GM18868 (cell line): ENCODE data around the gene SELENON.

ENCODE experiments used
- ATAC-seq: cut with Tn5 transposase; IDR thresholded peaks from one replicate; pipeline ENCODE4 v1.9.1; 2021; ENCODE audit warnings: mild to moderate bottlenecking, moderate library complexity; ENCODE audit not compliant: unreplicated experiment

SELENON gene

GRCh38 chr1:25792115-25792514 is 7.9 kb upstream of the SELENON start:
- no peak for ATAC-seq

- ATAC-seq = no peak
Observed at GRCh38 chr1:25793585-25794170, 6.3 kb upstream of the SELENON start.

- ATAC-seq = no peak
Observed at GRCh38 chr1:25794325-25794724, 5.7 kb upstream of the SELENON start.

- no peak for ATAC-seq
Observed at GRCh38 chr1:25795211-25795610, 4.8 kb upstream of the SELENON start.

GRCh38 chr1:25795946-25796810 is 3.8 kb upstream of the SELENON start:
- ATAC-seq = no peak

- ATAC-seq = no peak
Observed at GRCh38 chr1:25796811-25797458, 3.1 kb upstream of the SELENON start.

- no peak for ATAC-seq
Observed at GRCh38 chr1:25797939-25798338, 2.1 kb upstream of the SELENON start.

- ATAC-seq = no peak
Observed at GRCh38 chr1:25798666-25799351, 1.2 kb upstream of the SELENON start.

GRCh38 chr1:25799352-25799934 is 550 bp upstream of the SELENON start:
- no peak for ATAC-seq

- no peak for ATAC-seq
Observed at GRCh38 chr1:25800703-25801377, 847 bp downstream of the SELENON start.

- no peak for ATAC-seq
Observed at GRCh38 chr1:25802915-25803314, 2.9 kb downstream of the SELENON start.

- no peak for ATAC-seq
Observed at GRCh38 chr1:25803368-25803767, 3.4 kb downstream of the SELENON start.

- no peak for ATAC-seq
Observed at GRCh38 chr1:25804244-25804963, 4.4 kb downstream of the SELENON start.

- no peak for ATAC-seq
Observed at GRCh38 chr1:25804964-25805862, 5.2 kb downstream of the SELENON start.

- no peak for ATAC-seq
Observed at GRCh38 chr1:25805863-25806225, 5.9 kb downstream of the SELENON start.

GRCh38 chr1:25806418-25806817 is 6.4 kb downstream of the SELENON start:
- ATAC-seq = no peak

- no peak for ATAC-seq
Observed at GRCh38 chr1:25807480-25808390, 7.7 kb downstream of the SELENON start.
